Trophoblast cell (in vitro differentiated cells and primary cell): ENCODE results near the gene MACROH2A1.
A peak's percentile ranks its signal among the peaks of the same experiment; 100 is the strongest.

Source experiments
- DNase-seq, 2 donors: peaks; one replicate each; pipeline ENCODE4 v3.0.0-alpha.2; 2016
- H2AFZ ChIP-seq: 2 replicates; pipeline ENCODE4 v1.6.1; 2013; ENCODE audit warnings: low read length, moderate library complexity, mild to moderate bottlenecking; ENCODE audit not compliant: insufficient read depth, poor library complexity
- H2AK5ac ChIP-seq: 2 replicates; pipeline ENCODE4 v1.6.1; 2013; ENCODE audit warnings: mild to moderate bottlenecking, low read length
- H2BK120ac ChIP-seq: 2 replicates; pipeline ENCODE4 v1.6.1; 2013; ENCODE audit warnings: low read length, mild to moderate bottlenecking, moderate library complexity; ENCODE audit not compliant: insufficient read depth, poor library complexity
- H2BK12ac ChIP-seq: 2 replicates; pipeline ENCODE4 v1.6.1; 2013; ENCODE audit warnings: mild to moderate bottlenecking, low read length, moderate library complexity
- H2BK5ac ChIP-seq: 2 replicates; pipeline ENCODE4 v1.6.1; 2013; ENCODE audit warnings: low read length, low read depth, moderate library complexity, mild to moderate bottlenecking; ENCODE audit not compliant: poor library complexity
- H3K14ac ChIP-seq: 2 replicates; pipeline ENCODE4 v1.6.1; 2013; ENCODE audit warnings: mild to moderate bottlenecking, low read length
- H3K18ac ChIP-seq: 2 replicates; pipeline ENCODE4 v1.6.1; 2013; ENCODE audit warnings: mild to moderate bottlenecking, low read length
- H3K23ac ChIP-seq: 2 replicates; pipeline ENCODE4 v1.6.1; 2013; ENCODE audit warnings: low read length
- H3K27ac ChIP-seq: 2 replicates; pipeline ENCODE4 v1.5.1; 2013; ENCODE audit warnings: low read depth, mild to moderate bottlenecking, inconsistent platforms, low read length, moderate library complexity
- H3K27me3 ChIP-seq: 2 replicates; pipeline ENCODE4 v1.6.1; 2013; ENCODE audit warnings: inconsistent platforms, mild to moderate bottlenecking, low read length, moderate library complexity; ENCODE audit not compliant: insufficient read depth
- H3K36me3 ChIP-seq, 2 experiments: 1 replicate in 1 of 2; 2 replicates in 1 of 2; pipeline ENCODE4 v1.6.1; 2013; ENCODE audit warnings: low read length in 2 of 2, mild to moderate bottlenecking in 2 of 2, moderate library complexity in 1 of 2; ENCODE audit not compliant: insufficient read depth in 2 of 2, control insufficient read depth in 1 of 2
- H3K4ac ChIP-seq: 2 replicates; pipeline ENCODE4 v1.6.1; 2013; ENCODE audit warnings: low read depth, mild to moderate bottlenecking, low read length, moderate library complexity
- H3K4me1 ChIP-seq, 2 experiments: 1 replicate in 1 of 2; 2 replicates in 1 of 2; pipeline ENCODE4 v1.6.1; 2013; ENCODE audit warnings: low read length in 2 of 2, mild to moderate bottlenecking in 2 of 2, moderate library complexity in 1 of 2; ENCODE audit not compliant: insufficient read depth in 2 of 2, control insufficient read depth in 1 of 2
- H3K4me2 ChIP-seq: 2 replicates; pipeline ENCODE4 v1.6.1; 2013; ENCODE audit warnings: inconsistent platforms, mild to moderate bottlenecking, low read length, moderate library complexity
- H3K4me3 ChIP-seq: 2 replicates; pipeline ENCODE4 v1.5.1; 2013; ENCODE audit warnings: mild to moderate bottlenecking, low read depth, low read length, inconsistent platforms
- H3K79me1 ChIP-seq: one replicate; pipeline ENCODE4 v1.6.1; 2013; ENCODE audit warnings: low read length
- H3K79me2 ChIP-seq: 2 replicates; pipeline ENCODE4 v1.6.1; 2013; ENCODE audit warnings: low read length, mild to moderate bottlenecking; ENCODE audit not compliant: control insufficient read depth, insufficient read depth, poor library complexity
- H3K9ac ChIP-seq: 2 replicates; pipeline ENCODE4 v1.6.1; 2013; ENCODE audit warnings: mild to moderate bottlenecking, low read length
- H3K9me3 ChIP-seq: 2 replicates; pipeline ENCODE4 v1.6.1; 2013; ENCODE audit warnings: low read depth, mild to moderate bottlenecking, control low read depth, inconsistent platforms, low read length; ENCODE audit not compliant: insufficient read depth
- H4K12ac ChIP-seq: 2 replicates; pipeline ENCODE4 v1.6.1; 2013; ENCODE audit warnings: low read depth, mild to moderate bottlenecking, low read length, moderate library complexity
- H4K8ac ChIP-seq: 2 replicates; pipeline ENCODE4 v1.6.1; 2013; ENCODE audit warnings: low read depth, mild to moderate bottlenecking, low read length, moderate library complexity
- H4K91ac ChIP-seq: one replicate; pipeline ENCODE4 v1.6.1; 2013; ENCODE audit warnings: low read depth, mild to moderate bottlenecking, low read length, moderate library complexity
- WGBS: extraction: QIAGEN DNeasy Blood & Tissue Kit; methylation state at CpG from one replicate; pipeline ENCODE4 v1.1.7; 2013; ENCODE audit warnings: missing lambda C conversion rate; ENCODE audit not compliant: insufficient read length, insufficient coverage; ENCODE audit errors: extremely low coverage; 5-methylcytosine and 5-hydroxymethylcytosine counted together

Gene MACROH2A1

DNA sequence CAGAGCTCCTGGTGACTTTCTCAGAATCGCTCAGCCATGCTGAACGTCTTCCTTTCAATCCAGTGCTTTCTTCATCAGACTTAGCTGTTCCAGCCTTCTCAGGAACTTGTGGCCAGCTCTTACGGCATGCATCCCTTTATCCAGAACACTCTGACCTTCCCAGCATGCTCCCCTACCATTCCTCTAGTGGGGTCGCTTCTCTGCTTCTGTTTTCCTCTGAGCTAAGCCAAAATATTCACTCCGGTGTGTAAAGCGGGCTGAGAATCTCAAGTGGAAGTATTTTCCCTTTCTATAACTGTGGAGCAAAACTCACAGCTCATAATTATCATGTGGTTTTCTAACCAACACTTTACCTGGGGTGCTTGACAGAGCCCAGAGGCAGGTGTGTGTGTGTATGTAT, 41.9 kb upstream of the MACROH2A1 start:
- H3K4me3 ChIP-seq: no peak overlapping the region
- H2BK120ac ChIP-seq: no peak overlapping the region
- no peaks in the 10 kb centered on the region for H3K27me3 ChIP-seq
- DNase-seq: no peak
- no peak overlapping the region for H2AK5ac ChIP-seq
- H4K91ac ChIP-seq: no peak overlapping the region
- H3K23ac ChIP-seq: no peak overlapping the region
- no peak overlapping the region for H3K9ac ChIP-seq
- H3K79me2 ChIP-seq: no peaks in the 10 kb centered on the region
- no peak overlapping the region for H4K12ac ChIP-seq
- no peaks in the 10 kb centered on the region for H3K9me3 ChIP-seq
- H3K4me2 ChIP-seq: no peak overlapping the region
- peaks cover 29 to 33% of the 10 kb centered on the region in 2 experiments for H3K4me1 ChIP-seq
- no peaks in the 10 kb centered on the region for H3K36me3 ChIP-seq
- H3K18ac ChIP-seq: no peak overlapping the region
- H4K8ac ChIP-seq: no peak overlapping the region
- no peak overlapping the region for H2BK5ac ChIP-seq
- H2BK12ac ChIP-seq: no peak overlapping the region
- WGBS: no CpG with 5 or more reads among the region's 6 CpGs
- no peak overlapping the region for H2AFZ ChIP-seq
- H3K14ac ChIP-seq: no peak overlapping the region
- peaks cover 5% of the 10 kb centered on the region for H3K79me1 ChIP-seq
- H3K4ac ChIP-seq: no peak overlapping the region
- no peak overlapping the region for H3K27ac ChIP-seq

- H3K27ac ChIP-seq: no peak overlapping the region
- H3K14ac ChIP-seq: no peak overlapping the region
- no peak overlapping the region for H2BK120ac ChIP-seq
- no peaks in the 10 kb centered on the region for H3K79me2 ChIP-seq
- H3K4me2 ChIP-seq: no peak overlapping the region
- WGBS: no CpG with 5 or more reads among the region's 11 CpGs
- no peak overlapping the region for H3K4ac ChIP-seq
- no peak overlapping the region for H4K91ac ChIP-seq
- H3K9ac ChIP-seq: no peak overlapping the region
- no peak overlapping the region for H4K12ac ChIP-seq
- H3K4me1 ChIP-seq: peaks cover 26 to 37% of the 10 kb centered on the region in 2 experiments
- DNase-seq: no peak
- H3K79me1 ChIP-seq: peaks cover 2% of the 10 kb centered on the region
- no peak overlapping the region for H2AFZ ChIP-seq
- H3K18ac ChIP-seq: no peak overlapping the region
- no peak overlapping the region for H4K8ac ChIP-seq
- no peaks in the 10 kb centered on the region for H3K36me3 ChIP-seq
- H2BK12ac ChIP-seq: peak overlapping the region; percentile 62
- no peak overlapping the region for H2BK5ac ChIP-seq
- H3K4me3 ChIP-seq: no peak overlapping the region
- H3K23ac ChIP-seq: no peak overlapping the region
- no peak overlapping the region for H2AK5ac ChIP-seq
- no peaks in the 10 kb centered on the region for H3K27me3 ChIP-seq
- no peaks in the 10 kb centered on the region for H3K9me3 ChIP-seq
Observed at GRCh38 chr5:135439231-135440205, 40.5 kb upstream of the MACROH2A1 start.

- Histone ChIP-seq H3K36me3 (no peaks in the 10 kb centered on the region), H2BK5ac (no peak overlapping the region), H2AFZ (no peak overlapping the region), H3K14ac (no peak overlapping the region), H2AK5ac (no peak overlapping the region), H4K91ac (no peak overlapping the region), H3K4ac (no peak overlapping the region), H3K9ac (no peak overlapping the region), H3K18ac (no peak overlapping the region), H4K12ac (no peak overlapping the region), H3K27me3 (no peaks in the 10 kb centered on the region), H3K4me3 (no peak overlapping the region), H3K79me2 (no peaks in the 10 kb centered on the region), H3K23ac (no peak overlapping the region), H3K27ac (peak overlapping the region; percentile 15), H2BK12ac (no peak overlapping the region), H3K4me2 (no peak overlapping the region), H2BK120ac (no peak overlapping the region), H3K9me3 (no peaks in the 10 kb centered on the region), H4K8ac (no peak overlapping the region), H3K79me1 (peaks cover 2% of the 10 kb centered on the region), H3K4me1 (peaks cover 31 to 44% of the 10 kb centered on the region in 2 experiments)
- DNase-seq: no peak
- WGBS: no CpG with 5 or more reads among the region's 10 CpGs
Observed at GRCh38 chr5:135438636-135439221, 39.7 kb upstream of the MACROH2A1 start.

DNA sequence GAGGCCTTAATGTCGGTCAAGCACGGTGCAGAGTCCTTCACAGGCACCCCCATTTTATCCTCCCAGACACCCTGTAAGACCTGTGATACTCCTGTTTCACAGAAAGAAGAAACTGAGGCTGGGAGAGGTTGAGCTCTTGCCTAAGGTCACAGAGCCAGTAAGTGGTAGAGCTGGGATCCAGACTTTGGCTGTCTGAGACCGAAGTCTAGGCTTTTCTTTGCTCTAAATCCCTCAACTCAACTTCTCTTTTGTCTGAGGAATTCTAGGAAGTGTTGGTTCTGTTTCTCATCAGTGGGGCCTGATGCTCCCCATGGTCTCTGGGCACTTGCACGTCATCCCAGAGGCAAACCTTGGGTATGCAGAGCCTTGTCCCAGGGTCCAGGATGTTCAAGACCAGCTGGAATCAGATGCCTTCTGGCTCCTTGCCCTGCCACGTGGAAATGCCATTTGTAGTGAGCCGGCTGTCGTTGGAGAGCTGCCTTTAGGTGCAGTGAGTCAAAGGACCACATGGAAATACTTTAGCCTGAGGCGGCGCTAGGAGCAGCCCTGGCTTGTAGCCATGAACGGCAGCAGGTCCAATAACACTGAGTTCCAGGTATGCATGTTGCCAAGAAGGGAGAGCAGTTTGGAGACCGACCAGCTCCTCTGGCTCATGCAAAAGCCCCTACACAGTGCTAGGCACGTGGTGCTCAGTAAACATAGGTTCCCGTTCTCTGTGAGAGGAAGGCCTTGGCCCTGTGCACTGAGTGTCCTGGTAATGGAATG, 38.9 kb upstream of the MACROH2A1 start:
- no peaks in the 10 kb centered on the region for H3K27me3 ChIP-seq
- no peak overlapping the region for H3K18ac ChIP-seq
- no peaks in the 10 kb centered on the region for H3K9me3 ChIP-seq
- H2BK12ac ChIP-seq: no peak overlapping the region
- H3K9ac ChIP-seq: no peak overlapping the region
- H3K4me2 ChIP-seq: no peak overlapping the region
- H3K27ac ChIP-seq: peak overlapping the region; percentile 39
- no peak overlapping the region for H3K4ac ChIP-seq
- peaks cover 28 to 39% of the 10 kb centered on the region in 2 experiments for H3K4me1 ChIP-seq
- H4K91ac ChIP-seq: peak overlapping the region; percentile 20
- H4K12ac ChIP-seq: no peak overlapping the region
- no peak overlapping the region for H4K8ac ChIP-seq
- H3K14ac ChIP-seq: no peak overlapping the region
- no peak overlapping the region for H3K4me3 ChIP-seq
- H2BK5ac ChIP-seq: no peak overlapping the region
- no peak overlapping the region for H2AK5ac ChIP-seq
- WGBS: no CpG with 5 or more reads among the region's 13 CpGs
- peaks cover 2% of the 10 kb centered on the region for H3K79me1 ChIP-seq
- DNase-seq: peak; percentile 95 to 96
- H2AFZ ChIP-seq: no peak overlapping the region
- H3K79me2 ChIP-seq: no peaks in the 10 kb centered on the region
- no peak overlapping the region for H2BK120ac ChIP-seq
- no peak overlapping the region for H3K23ac ChIP-seq
- H3K36me3 ChIP-seq: no peaks in the 10 kb centered on the region
